K562 (cell line): ENCODE measurements around the gene SELPLG. TPM values are rescaled to one million over a fixed set of nuclear protein-coding genes. Genes with fewer than 3 reads are reported as not detected.
A peak's percentile ranks its signal among the peaks of the same experiment; 100 is the strongest.

ENCODE experiments used
- ARID1B ChIP-seq: fragments of 450-650 bp; IDR thresholded peaks from 2 replicates; pipeline ENCODE4 v1.6.1; 2016; ENCODE audit warnings: antibody characterized with exemption, mild to moderate bottlenecking, inconsistent platforms
- HDAC3 ChIP-seq: fragments of 450-650 bp; IDR thresholded peaks from 2 replicates; pipeline ENCODE4 v1.6.1; 2018; ENCODE audit warnings: borderline replicate concordance, mild to moderate bottlenecking, moderate library complexity; ENCODE audit not compliant: partially characterized antibody
- JUND ChIP-seq, 2 experiments: IDR thresholded peaks; 2 replicates in 1 of 2; 3 replicates in 1 of 2; pipeline ENCODE4 v1.6.1; 2011; ENCODE audit warnings: borderline replicate concordance in 2 of 2, low read depth in 2 of 2, low read length in 2 of 2, improper control_type of control experiment in 1 of 2, missing biosample characterization in 1 of 2, missing genetic modification characterization in 1 of 2, missing genetic modification reagents in 1 of 2
- RB1 ChIP-seq: fragments of 450-650 bp; IDR thresholded peaks from 2 replicates; pipeline ENCODE4 v1.6.1; 2017; ENCODE audit warnings: low read depth, mild to moderate bottlenecking
- RCOR1 ChIP-seq, 2 experiments: IDR thresholded peaks; 2 replicates each; pipeline ENCODE4 v1.6.1; 2012; ENCODE audit warnings: low read depth in 2 of 2, low read length in 2 of 2, borderline replicate concordance in 1 of 2, improper control_type of control experiment in 1 of 2
- STAG1 ChIP-seq: sonication (generic); formaldehyde crosslinking; IDR thresholded peaks from 2 replicates; pipeline ENCODE4 v1.5.0; 2020; ENCODE audit warnings: missing genetic modification reagents, borderline replicate concordance
- TRIM24 ChIP-seq, 2 experiments: fragments of 450-650 bp; IDR thresholded peaks; 2 replicates each; pipeline ENCODE4 v1.6.1; 2016
- ZKSCAN8 ChIP-seq: fragments of 200-800 bp; sonication (Bioruptor generic); IDR thresholded peaks from 2 replicates; pipeline ENCODE4 v1.6.1; 2016; ENCODE audit warnings: missing genetic modification characterization, missing compliant biosample characterization
- polyA plus RNA-seq, 8 experiments: library from polyadenylated mRNA; depleted of rRNA in 4 of 8; stranded (reverse) in 5 of 8; unstranded in 3 of 8; fragments of >200 nt; fragmentation: Nextera tagmentation in 2 of 8; fragmentation: Illumina TruSeq in 1 of 8; extraction: Ambion mirVana in 2 of 8; extraction: Trizol in 1 of 8; gene quantifications; 2 replicates each; pipeline versions ENCODE4 v1.2.1 to v1.2.3, GENCODE V29; 2011 to 2014; ENCODE audit warnings: inconsistent platforms in 1 of 8, missing spikeins in 1 of 8
- total RNA-seq, 7 experiments: library from RNA; depleted of rRNA in 6 of 7; stranded (reverse); fragments of >200 nt in 6 of 7; fragmentation: Illumina TruSeq in 2 of 7; extraction: Trizol in 2 of 7; gene quantifications; 2 replicates each; pipeline versions ENCODE4 v1.2.1 to v1.2.3, GENCODE V29; 2011 to 2021; ENCODE audit warnings: low replicate concordance in 1 of 7
- TF ChIP-seq, protein P1 (sequence below): fragments of 450-650 bp; IDR thresholded peaks from 2 replicates; pipeline ENCODE4 v1.6.1; 2017; ENCODE audit warnings: antibody characterized with exemption, mild to moderate bottlenecking
- TF ChIP-seq, protein P2 (sequence below), 2 experiments: fragments of 450-650 bp; formaldehyde crosslinking in 1 of 2; IDR thresholded peaks; 2 replicates each; pipeline versions ENCODE4 v1.4.0 to v1.6.1; 2014 to 2020; ENCODE audit warnings: mild to moderate bottlenecking in 2 of 2, borderline replicate concordance in 1 of 2, low read depth in 1 of 2

The SELPLG gene
- total and polyA plus RNA-seq, 9 of the 15 experiments (the other 6 are each of a cell fraction or from before 2014, with no cell fraction given), result 0.22 to 10.2 (median 1.7) TPM

- TF ChIP-seq, protein P1, sequence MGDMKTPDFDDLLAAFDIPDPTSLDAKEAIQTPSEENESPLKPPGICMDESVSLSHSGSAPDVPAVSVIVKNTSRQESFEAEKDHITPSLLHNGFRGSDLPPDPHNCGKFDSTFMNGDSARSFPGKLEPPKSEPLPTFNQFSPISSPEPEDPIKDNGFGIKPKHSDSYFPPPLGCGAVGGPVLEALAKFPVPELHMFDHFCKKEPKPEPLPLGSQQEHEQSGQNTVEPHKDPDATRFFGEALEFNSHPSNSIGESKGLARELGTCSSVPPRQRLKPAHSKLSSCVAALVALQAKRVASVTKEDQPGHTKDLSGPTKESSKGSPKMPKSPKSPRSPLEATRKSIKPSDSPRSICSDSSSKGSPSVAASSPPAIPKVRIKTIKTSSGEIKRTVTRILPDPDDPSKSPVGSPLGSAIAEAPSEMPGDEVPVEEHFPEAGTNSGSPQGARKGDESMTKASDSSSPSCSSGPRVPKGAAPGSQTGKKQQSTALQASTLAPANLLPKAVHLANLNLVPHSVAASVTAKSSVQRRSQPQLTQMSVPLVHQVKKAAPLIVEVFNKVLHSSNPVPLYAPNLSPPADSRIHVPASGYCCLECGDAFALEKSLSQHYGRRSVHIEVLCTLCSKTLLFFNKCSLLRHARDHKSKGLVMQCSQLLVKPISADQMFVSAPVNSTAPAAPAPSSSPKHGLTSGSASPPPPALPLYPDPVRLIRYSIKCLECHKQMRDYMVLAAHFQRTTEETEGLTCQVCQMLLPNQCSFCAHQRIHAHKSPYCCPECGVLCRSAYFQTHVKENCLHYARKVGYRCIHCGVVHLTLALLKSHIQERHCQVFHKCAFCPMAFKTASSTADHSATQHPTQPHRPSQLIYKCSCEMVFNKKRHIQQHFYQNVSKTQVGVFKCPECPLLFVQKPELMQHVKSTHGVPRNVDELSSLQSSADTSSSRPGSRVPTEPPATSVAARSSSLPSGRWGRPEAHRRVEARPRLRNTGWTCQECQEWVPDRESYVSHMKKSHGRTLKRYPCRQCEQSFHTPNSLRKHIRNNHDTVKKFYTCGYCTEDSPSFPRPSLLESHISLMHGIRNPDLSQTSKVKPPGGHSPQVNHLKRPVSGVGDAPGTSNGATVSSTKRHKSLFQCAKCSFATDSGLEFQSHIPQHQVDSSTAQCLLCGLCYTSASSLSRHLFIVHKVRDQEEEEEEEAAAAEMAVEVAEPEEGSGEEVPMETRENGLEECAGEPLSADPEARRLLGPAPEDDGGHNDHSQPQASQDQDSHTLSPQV, result peak; percentile 54
- peak; percentile 58; the same call in 1 of the 2 replicates for TF ChIP-seq RB1
- TF ChIP-seq STAG1 (CRISPR knock-in tag), result peak; percentile 65; the same call in 1 of the 2 replicates
- peak; percentile 71; the same call in 1 of the 2 replicates for TF ChIP-seq JUND (IDR thresholded peaks at IDR 0.05; ENCODE audit: borderline replicate concordance, low read depth, low read length)
- TF ChIP-seq JUND (tag; IDR thresholded peaks at IDR 0.05; ENCODE audit: borderline replicate concordance, low read depth, low read length), result peak; percentile 52; the same call in 1 of the 3 replicates
- TF ChIP-seq, protein P2, sequence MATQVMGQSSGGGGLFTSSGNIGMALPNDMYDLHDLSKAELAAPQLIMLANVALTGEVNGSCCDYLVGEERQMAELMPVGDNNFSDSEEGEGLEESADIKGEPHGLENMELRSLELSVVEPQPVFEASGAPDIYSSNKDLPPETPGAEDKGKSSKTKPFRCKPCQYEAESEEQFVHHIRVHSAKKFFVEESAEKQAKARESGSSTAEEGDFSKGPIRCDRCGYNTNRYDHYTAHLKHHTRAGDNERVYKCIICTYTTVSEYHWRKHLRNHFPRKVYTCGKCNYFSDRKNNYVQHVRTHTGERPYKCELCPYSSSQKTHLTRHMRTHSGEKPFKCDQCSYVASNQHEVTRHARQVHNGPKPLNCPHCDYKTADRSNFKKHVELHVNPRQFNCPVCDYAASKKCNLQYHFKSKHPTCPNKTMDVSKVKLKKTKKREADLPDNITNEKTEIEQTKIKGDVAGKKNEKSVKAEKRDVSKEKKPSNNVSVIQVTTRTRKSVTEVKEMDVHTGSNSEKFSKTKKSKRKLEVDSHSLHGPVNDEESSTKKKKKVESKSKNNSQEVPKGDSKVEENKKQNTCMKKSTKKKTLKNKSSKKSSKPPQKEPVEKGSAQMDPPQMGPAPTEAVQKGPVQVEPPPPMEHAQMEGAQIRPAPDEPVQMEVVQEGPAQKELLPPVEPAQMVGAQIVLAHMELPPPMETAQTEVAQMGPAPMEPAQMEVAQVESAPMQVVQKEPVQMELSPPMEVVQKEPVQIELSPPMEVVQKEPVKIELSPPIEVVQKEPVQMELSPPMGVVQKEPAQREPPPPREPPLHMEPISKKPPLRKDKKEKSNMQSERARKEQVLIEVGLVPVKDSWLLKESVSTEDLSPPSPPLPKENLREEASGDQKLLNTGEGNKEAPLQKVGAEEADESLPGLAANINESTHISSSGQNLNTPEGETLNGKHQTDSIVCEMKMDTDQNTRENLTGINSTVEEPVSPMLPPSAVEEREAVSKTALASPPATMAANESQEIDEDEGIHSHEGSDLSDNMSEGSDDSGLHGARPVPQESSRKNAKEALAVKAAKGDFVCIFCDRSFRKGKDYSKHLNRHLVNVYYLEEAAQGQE (IDR thresholded peaks at IDR 0.05; ENCODE audit: borderline replicate concordance), result peak; percentile 95
- TF ChIP-seq, protein P2 (CRISPR knock-in tag; IDR thresholded peaks at IDR 0.05; ENCODE audit: low read depth), result no peak
- TF ChIP-seq RCOR1 (IDR thresholded peaks at IDR 0.05; ENCODE audit: borderline replicate concordance in 1 of 2, low read depth in 2 of 2, low read length in 2 of 2), result peak in 1 of 2 experiments; percentile 63; a peak in 1 of 4 replicates
- TF ChIP-seq TRIM24 (IDR thresholded peaks at IDR 0.05), result peak in 1 of 2 experiments; percentile 21; a peak in 1 of 4 replicates
- TF ChIP-seq HDAC3, result peak; percentile 45
- 0 out of 2 replicates have a peak, but pooled peaks have one; percentile 12 for TF ChIP-seq ARID1B
- TF ChIP-seq ZKSCAN8 (CRISPR knock-in tag), result 0 out of 2 replicates have a peak, but pooled peaks have one; percentile 49
Measured at GRCh38 chr12:108664338-108665258, 30.9 kb upstream of the SELPLG start (continued).
